ENCODE data around the gene CMTM4.
"Not testable (repeated sequence)": the region's sequence is repeated elsewhere in the genome, so short reads cannot be mapped to it uniquely, and the experiment has no call there.

The CMTM4 gene

DNA sequence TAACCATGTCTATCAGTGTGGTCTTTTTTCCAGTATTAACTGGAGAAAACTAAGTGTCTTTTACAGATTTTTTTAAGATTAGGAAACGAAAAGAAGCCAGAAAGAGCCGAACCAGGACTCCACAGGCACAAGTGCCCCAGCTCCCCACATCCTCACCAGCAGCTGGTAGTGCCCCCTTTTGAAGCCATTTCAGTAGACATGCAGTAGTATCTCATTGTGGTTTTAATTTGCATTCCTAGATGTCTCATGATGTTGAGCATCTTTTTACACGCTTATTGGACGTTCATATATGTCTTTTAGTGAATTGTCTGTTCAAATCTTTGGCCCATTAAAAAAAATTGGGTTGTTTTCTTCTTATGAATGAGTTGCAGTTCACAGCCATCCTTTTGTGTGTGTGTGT is 96.8 kb downstream of the CMTM4 start:
- TF ChIP-seq, protein P1, sequence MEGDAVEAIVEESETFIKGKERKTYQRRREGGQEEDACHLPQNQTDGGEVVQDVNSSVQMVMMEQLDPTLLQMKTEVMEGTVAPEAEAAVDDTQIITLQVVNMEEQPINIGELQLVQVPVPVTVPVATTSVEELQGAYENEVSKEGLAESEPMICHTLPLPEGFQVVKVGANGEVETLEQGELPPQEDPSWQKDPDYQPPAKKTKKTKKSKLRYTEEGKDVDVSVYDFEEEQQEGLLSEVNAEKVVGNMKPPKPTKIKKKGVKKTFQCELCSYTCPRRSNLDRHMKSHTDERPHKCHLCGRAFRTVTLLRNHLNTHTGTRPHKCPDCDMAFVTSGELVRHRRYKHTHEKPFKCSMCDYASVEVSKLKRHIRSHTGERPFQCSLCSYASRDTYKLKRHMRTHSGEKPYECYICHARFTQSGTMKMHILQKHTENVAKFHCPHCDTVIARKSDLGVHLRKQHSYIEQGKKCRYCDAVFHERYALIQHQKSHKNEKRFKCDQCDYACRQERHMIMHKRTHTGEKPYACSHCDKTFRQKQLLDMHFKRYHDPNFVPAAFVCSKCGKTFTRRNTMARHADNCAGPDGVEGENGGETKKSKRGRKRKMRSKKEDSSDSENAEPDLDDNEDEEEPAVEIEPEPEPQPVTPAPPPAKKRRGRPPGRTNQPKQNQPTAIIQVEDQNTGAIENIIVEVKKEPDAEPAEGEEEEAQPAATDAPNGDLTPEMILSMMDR (IDR thresholded peaks at IDR 0.05; ENCODE audit: low read depth, low read length) = no peak
- no peak for DNase-seq
- Histone ChIP-seq H3K4me1 (no peaks in the 10 kb centered on the region), H3K9me3 (no peaks in the 10 kb centered on the region), H3K27me3 (no peaks in the 10 kb centered on the region), H3K36me3 (no peaks in the 10 kb centered on the region), H3K4me3 (ENCODE audit: low read depth, low read length) (no peak overlapping the region)

DNA sequence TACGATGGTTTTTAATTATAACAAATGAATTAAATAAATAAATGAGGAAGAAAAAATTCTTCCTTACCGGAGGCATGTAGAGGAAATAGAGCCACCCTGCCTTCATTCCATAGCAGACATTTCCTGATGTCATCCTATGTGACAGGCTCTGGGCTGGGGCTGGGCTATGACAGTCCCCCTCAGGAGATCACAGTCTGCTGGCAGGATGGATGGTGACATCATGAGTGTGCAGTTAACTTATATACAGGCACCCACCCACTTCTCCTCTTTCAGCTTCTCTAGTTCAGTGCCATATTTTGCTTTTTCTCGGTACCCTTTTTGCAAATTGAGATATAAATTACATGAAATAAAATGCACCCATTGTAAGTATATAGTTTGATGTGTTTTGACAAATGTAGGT is 98.4 kb downstream of the CMTM4 start:
- no peak overlapping the region for H3K4me3 ChIP-seq (ENCODE audit: low read depth, low read length)
- DNase-seq = no peak
- H3K9me3 ChIP-seq = no peaks in the 10 kb centered on the region
- no peaks in the 10 kb centered on the region for H3K27me3 ChIP-seq
- H3K36me3 ChIP-seq = no peaks in the 10 kb centered on the region
- TF ChIP-seq, protein P1 (IDR thresholded peaks at IDR 0.05; ENCODE audit: low read depth, low read length) = no peak
- H3K4me1 ChIP-seq = no peaks in the 10 kb centered on the region

DNA sequence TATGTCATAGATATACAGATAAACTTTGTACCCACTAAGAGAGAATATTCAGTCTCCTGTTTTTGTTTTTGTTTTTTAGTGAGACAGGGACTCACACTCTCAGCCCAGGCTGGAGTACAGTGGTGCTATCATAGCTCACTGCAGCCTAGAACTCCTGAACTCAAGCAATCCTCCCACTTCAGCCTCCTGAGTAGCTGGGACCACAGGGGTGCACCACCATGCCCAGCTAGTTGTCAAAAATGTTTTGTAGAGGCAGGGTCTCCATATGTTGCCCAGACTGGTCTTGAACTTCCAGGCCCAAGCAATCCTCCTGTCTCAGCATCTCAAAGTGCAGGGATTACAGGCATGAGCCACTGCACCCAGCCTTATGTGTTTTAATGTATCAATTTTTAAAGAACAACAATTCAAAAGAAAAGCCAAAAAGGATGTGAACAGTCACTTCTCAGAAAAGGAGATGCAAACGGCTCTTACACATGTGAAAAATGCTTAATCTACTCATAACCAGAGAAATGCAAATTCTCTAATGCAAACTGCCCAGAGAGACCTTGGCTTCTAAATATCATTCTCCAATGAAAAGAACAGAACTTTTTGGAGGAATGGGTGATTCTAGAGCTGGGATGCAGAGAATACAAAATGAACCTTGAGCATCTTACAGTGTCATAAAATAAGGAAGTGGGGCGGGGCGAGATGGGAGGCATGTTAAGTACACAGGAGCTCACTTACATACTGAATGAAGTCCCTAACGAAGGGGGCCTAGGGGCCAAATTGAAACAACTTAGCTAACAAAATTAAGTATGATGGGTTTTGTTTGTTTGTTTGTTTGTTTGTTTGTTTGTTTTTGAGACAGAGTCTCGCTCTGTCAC is 99.3 kb downstream of the CMTM4 start:
- Histone ChIP-seq H3K4me1 (no peaks in the 10 kb centered on the region), H3K4me3 (ENCODE audit: low read depth, low read length) (no peak overlapping the region), H3K9me3 (no peaks in the 10 kb centered on the region), H3K27me3 (no peaks in the 10 kb centered on the region), H3K36me3 (no peaks in the 10 kb centered on the region)
- TF ChIP-seq, protein P1 (IDR thresholded peaks at IDR 0.05; ENCODE audit: low read depth, low read length) = no peak
- DNase-seq = no peak

DNA sequence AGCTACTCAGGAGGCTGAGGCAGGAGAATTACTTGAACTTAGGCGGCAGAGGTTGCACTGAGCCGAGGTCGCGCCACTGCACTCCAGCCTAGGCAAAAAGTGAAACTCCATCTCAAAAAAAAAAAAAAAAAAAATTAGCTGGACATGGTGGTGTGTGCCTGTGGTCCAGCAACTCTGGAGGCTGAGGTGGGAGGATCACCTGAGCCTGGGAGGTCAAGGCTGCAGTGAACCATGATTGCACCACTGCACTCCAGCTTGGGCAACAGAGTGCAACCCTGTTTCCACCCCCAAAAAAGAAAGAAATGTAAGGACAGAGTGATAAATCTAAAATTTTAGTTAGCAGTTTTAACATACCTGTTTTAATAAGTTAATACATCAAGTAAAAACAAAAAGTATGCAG is 100.0 kb downstream of the CMTM4 start:
- not testable (repeated sequence) for H3K4me3 ChIP-seq (ENCODE audit: low read depth, low read length); H3K9me3 ChIP-seq; DNase-seq; H3K4me1 ChIP-seq; H3K27me3 ChIP-seq; H3K36me3 ChIP-seq

DNA sequence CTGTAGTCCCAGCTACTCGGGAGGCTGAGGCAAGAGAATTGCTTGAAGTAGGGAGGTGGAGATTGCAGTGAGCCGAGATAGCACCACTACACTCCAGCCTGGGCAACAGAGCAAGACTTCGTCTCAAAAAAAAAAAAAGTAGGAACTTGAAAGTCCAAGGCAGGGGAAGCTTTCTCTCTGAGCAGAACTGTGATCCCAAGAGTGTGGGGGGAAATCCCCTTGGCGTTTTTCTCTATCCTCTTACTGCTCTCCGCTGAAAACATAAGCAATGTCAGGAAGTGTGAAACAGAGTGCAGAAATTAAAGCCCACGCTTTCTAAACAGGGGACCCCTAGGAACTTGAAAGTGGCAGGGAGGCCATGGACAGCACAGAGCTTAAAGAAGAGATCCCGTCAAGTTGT is 101.8 kb downstream of the CMTM4 start:
- Histone ChIP-seq H3K27me3 (no peaks in the 10 kb centered on the region), H3K4me1 (no peaks in the 10 kb centered on the region), H3K36me3 (no peaks in the 10 kb centered on the region), H3K9me3 (no peaks in the 10 kb centered on the region), H3K4me3 (ENCODE audit: low read depth, low read length) (no peak overlapping the region)
- TF ChIP-seq, protein P1 (IDR thresholded peaks at IDR 0.05; ENCODE audit: low read depth, low read length) = no peak
- DNase-seq = no peak

DNA sequence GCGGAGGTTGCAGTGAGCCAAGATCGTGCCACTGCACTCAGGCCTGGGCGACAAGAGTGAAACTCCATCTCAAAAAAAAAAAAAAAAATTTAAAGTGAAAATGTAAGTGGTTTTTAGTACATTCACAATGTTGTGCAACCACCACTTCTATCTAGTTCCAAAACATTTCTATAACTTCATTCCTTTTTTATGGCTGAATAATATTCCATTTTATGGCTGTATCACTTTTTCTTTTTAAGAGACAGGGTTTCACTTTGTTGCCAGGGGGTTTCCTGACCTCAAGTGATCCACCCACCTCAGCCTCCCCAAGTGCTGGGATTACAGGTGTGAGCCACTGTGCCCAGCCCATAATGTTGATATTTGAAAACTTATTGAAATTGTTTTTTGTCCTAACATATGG is 103.7 kb downstream of the CMTM4 start:
- Histone ChIP-seq H3K36me3 (no peaks in the 10 kb centered on the region), H3K4me3 (ENCODE audit: low read depth, low read length) (no peak overlapping the region), H3K4me1 (no peaks in the 10 kb centered on the region), H3K27me3 (no peaks in the 10 kb centered on the region), H3K9me3 (no peaks in the 10 kb centered on the region)
- TF ChIP-seq, protein P1 (IDR thresholded peaks at IDR 0.05; ENCODE audit: low read depth, low read length) = no peak
- DNase-seq = no peak
